DND-41 (cell line): Measurements from ENCODE around the gene CHPF.

Source experiments
- ATAC-seq: fragments of 200-7000 bp; cut with Tn5 transposase; 3 replicates; pipeline ENCODE4 v1.9.1; 2021; ENCODE audit warnings: low read depth; ENCODE audit not compliant: insufficient read depth
- DNase-seq: peaks from one replicate; pipeline ENCODE4 v3.0.0-alpha.2; 2020
- H2AFZ ChIP-seq: 2 replicates; pipeline ENCODE4 v1.6.0; 2012; ENCODE audit warnings: low read depth, low read length
- H3K27ac ChIP-seq: 2 replicates; pipeline ENCODE4 v1.5.1; 2012; ENCODE audit warnings: low read length, inconsistent platforms
- H3K27me3 ChIP-seq: fragments of 200-600 bp; sonication (generic); 2 replicates; pipeline ENCODE4 v1.6.0; 2012; ENCODE audit warnings: low read length, mild to moderate bottlenecking, inconsistent platforms; ENCODE audit not compliant: insufficient read depth, poor library complexity
- H3K36me3 ChIP-seq: 2 replicates; pipeline ENCODE4 v1.5.1; 2012; ENCODE audit warnings: low read length, inconsistent platforms; ENCODE audit not compliant: insufficient read depth
- H3K4me1 ChIP-seq: 2 replicates; pipeline ENCODE4 v1.5.1; 2012; ENCODE audit warnings: mild to moderate bottlenecking, low read length; ENCODE audit not compliant: insufficient read depth
- H3K4me2 ChIP-seq: 2 replicates; pipeline ENCODE4 v1.6.0; 2012; ENCODE audit warnings: mild to moderate bottlenecking, moderate library complexity, low read length, inconsistent platforms; ENCODE audit not compliant: insufficient read depth
- H3K4me3 ChIP-seq, 2 experiments: fragments of 200-600 bp in 1 of 2; shearing (Covaris generic) in 1 of 2; 2 replicates each; pipeline ENCODE4 v1.5.1; 2012 to 2016; ENCODE audit warnings: inconsistent platforms in 2 of 2, low read length in 2 of 2, mild to moderate bottlenecking in 2 of 2, low read depth in 1 of 2, moderate library complexity in 1 of 2
- H3K79me2 ChIP-seq: 2 replicates; pipeline ENCODE4 v1.6.0; 2012; ENCODE audit warnings: low read length, inconsistent platforms; ENCODE audit not compliant: insufficient read depth
- H3K9ac ChIP-seq: 2 replicates; pipeline ENCODE4 v1.6.0; 2012; ENCODE audit warnings: low read depth, mild to moderate bottlenecking, inconsistent platforms, low read length, moderate library complexity
- H3K9me3 ChIP-seq: 2 replicates; pipeline ENCODE4 v1.5.1; 2012; ENCODE audit warnings: low read length, moderate library complexity, mild to moderate bottlenecking, inconsistent platforms; ENCODE audit not compliant: insufficient read depth, severe bottlenecking
- H4K20me1 ChIP-seq: 2 replicates; pipeline ENCODE4 v1.6.0; 2012; ENCODE audit warnings: low read length; ENCODE audit not compliant: insufficient read depth
- EZH2 ChIP-seq: IDR thresholded peaks from 3 replicates; pipeline ENCODE4 v1.6.1; 2012; ENCODE audit warnings: borderline replicate concordance, low read depth, mild to moderate bottlenecking, moderate library complexity, low read length, inconsistent platforms; ENCODE audit not compliant: severe bottlenecking
- TF ChIP-seq, protein P1 (sequence below): IDR thresholded peaks from 2 replicates; pipeline ENCODE4 v1.5.1; 2012; ENCODE audit warnings: borderline replicate concordance, low read length, moderate library complexity, mild to moderate bottlenecking; ENCODE audit not compliant: poor library complexity, severe bottlenecking; ENCODE audit errors: extremely low read depth

CHPF gene

DNA sequence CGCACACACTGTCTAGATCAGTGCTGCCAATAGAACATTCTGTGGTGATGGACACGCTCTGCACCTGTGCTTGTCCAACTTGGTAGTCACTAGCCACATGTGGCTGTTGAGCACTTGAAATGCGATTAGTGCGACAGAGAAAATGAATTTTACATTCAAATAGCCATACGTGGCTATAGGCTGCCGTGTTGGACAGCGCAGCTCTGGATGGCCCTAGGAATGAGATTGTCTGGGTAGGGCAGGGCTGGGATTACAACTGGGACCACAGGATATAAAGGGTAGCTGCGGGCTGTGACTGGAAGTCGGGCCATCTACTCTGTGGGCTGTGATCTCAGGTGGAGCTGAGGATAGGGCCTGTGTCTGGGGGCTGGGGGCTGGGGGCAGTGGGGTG, 24.1 kb downstream of the CHPF start:
- Histone ChIP-seq H3K4me3 (no peak overlapping the region), H3K79me2 (no peaks in the 10 kb centered on the region), H3K36me3 (no peaks in the 10 kb centered on the region), H4K20me1 (no peaks in the 10 kb centered on the region; the same call in 1 of the 2 replicates), H3K27me3 (peaks cover 37% of the 10 kb centered on the region), H3K4me2 (no peak overlapping the region), H3K9me3 (no peaks in the 10 kb centered on the region), H2AFZ (no peak overlapping the region), H3K27ac (no peak overlapping the region), H3K4me1 (peaks cover 8% of the 10 kb centered on the region), H3K9ac (no peak overlapping the region)
- DNase-seq, result no peak
- no peak for ATAC-seq
- TF ChIP-seq, protein P1, sequence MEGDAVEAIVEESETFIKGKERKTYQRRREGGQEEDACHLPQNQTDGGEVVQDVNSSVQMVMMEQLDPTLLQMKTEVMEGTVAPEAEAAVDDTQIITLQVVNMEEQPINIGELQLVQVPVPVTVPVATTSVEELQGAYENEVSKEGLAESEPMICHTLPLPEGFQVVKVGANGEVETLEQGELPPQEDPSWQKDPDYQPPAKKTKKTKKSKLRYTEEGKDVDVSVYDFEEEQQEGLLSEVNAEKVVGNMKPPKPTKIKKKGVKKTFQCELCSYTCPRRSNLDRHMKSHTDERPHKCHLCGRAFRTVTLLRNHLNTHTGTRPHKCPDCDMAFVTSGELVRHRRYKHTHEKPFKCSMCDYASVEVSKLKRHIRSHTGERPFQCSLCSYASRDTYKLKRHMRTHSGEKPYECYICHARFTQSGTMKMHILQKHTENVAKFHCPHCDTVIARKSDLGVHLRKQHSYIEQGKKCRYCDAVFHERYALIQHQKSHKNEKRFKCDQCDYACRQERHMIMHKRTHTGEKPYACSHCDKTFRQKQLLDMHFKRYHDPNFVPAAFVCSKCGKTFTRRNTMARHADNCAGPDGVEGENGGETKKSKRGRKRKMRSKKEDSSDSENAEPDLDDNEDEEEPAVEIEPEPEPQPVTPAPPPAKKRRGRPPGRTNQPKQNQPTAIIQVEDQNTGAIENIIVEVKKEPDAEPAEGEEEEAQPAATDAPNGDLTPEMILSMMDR, result no peak
- no peak for TF ChIP-seq EZH2

GRCh38 chr2:219517954-219518778, 25.4 kb downstream of the CHPF start:
- Histone ChIP-seq H3K4me3 (no peak overlapping the region), H3K4me2 (no peak overlapping the region), H3K4me1 (peaks cover 8% of the 10 kb centered on the region), H3K36me3 (no peaks in the 10 kb centered on the region), H3K27me3 (peaks cover 50% of the 10 kb centered on the region), H2AFZ (no peak overlapping the region), H3K9me3 (no peaks in the 10 kb centered on the region), H3K27ac (no peak overlapping the region), H3K9ac (no peak overlapping the region), H3K79me2 (no peaks in the 10 kb centered on the region), H4K20me1 (peaks cover 5% of the 10 kb centered on the region)
- TF ChIP-seq EZH2, result no peak
- ATAC-seq, result no peak
- DNase-seq, result no peak

DNA sequence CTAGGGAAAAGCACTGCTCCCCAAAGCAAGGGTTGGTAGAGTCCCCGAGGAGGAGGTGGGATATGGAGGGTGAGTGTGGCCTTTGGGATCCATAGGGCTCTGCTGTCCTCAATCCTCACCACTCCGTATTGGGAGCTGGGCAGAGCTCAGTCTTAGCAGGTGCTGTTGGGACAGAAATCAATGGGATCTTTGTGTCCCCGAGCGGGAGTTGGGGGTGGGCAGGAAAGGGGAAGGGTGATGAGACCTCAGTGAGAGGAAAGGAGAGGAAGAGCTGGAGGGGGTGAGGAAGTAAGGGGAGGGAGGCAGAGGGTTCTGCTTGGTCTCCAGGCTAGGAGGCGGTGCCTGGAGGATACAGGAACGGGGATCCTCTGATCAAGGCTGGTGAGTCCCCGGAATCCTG, 26.7 kb downstream of the CHPF start:
- Histone ChIP-seq H3K9ac (no peak overlapping the region), H3K4me1 (peaks cover 8% of the 10 kb centered on the region), H3K27ac (no peak overlapping the region), H2AFZ (no peak overlapping the region), H3K27me3 (peaks cover 62% of the 10 kb centered on the region), H3K4me2 (no peak overlapping the region), H3K4me3 (no peak overlapping the region), H3K36me3 (no peaks in the 10 kb centered on the region), H4K20me1 (peaks cover 6% of the 10 kb centered on the region), H3K79me2 (no peaks in the 10 kb centered on the region), H3K9me3 (no peaks in the 10 kb centered on the region)
- TF ChIP-seq, protein P1, result no peak
- no peak for TF ChIP-seq EZH2
- DNase-seq (no peak), ATAC-seq (no peak)

- no peak for DNase-seq
- Histone ChIP-seq H3K27ac (no peak overlapping the region), H3K27me3 (peaks cover 56% of the 10 kb centered on the region), H3K36me3 (no peaks in the 10 kb centered on the region), H3K79me2 (no peaks in the 10 kb centered on the region), H3K4me3 (no peak overlapping the region), H3K9ac (no peak overlapping the region), H4K20me1 (peaks cover 6% of the 10 kb centered on the region), H3K4me1 (peaks cover 2% of the 10 kb centered on the region; the same call in 1 of the 2 replicates), H2AFZ (no peak overlapping the region), H3K4me2 (no peak overlapping the region), H3K9me3 (no peaks in the 10 kb centered on the region)
- ATAC-seq, result no peak
- TF ChIP-seq EZH2, result no peak
- TF ChIP-seq, protein P1, result no peak
Measured at GRCh38 chr2:219515874-219516629, 27.6 kb downstream of the CHPF start.
